ENCODE data around the gene GCNT1. TPM values are rescaled to one million over a fixed set of nuclear protein-coding genes. Genes with fewer than 3 reads are reported as not detected.

The GCNT1 gene
- total and polyA plus RNA-seq, 2 of the 13 experiments (the other 11 are each of a cell fraction or from before 2014, with no cell fraction given), result 0.55 to 1.7 TPM

- no TSS peak for BruUV-seq (replicated peaks)
Measured at GRCh38 chr9:76465442-76466298, 6.7 kb downstream of the GCNT1 start.

More at GRCh38 chr9:76465442-76466298, 6.7 kb downstream of the GCNT1 start:
- no peak for FAIRE-seq
- no peaks in the 10 kb centered on the region for H4K20me1 ChIP-seq (ENCODE audit: insufficient read depth, low read length)
- TF ChIP-seq ARID5B (CRISPR knock-in tag; IDR thresholded peaks at IDR 0.05) (no peak), ZNF709 (CRISPR knock-in tag; IDR thresholded peaks at IDR 0.05) (no peak), ZNF124 (CRISPR knock-in tag; IDR thresholded peaks at IDR 0.05) (no peak), ZFP62 (CRISPR knock-in tag; IDR thresholded peaks at IDR 0.05) (no peak), TERF1 (CRISPR knock-in tag; IDR thresholded peaks at IDR 0.05) (no peak), EP300 (IDR thresholded peaks at IDR 0.05; ENCODE audit: low read depth in 2 of 2, low read length in 2 of 2) (no peak), EP300 (CRISPR knock-in tag; IDR thresholded peaks at IDR 0.05; ENCODE audit: borderline replicate concordance) (no peak), TRAFD1 (CRISPR knock-in tag; IDR thresholded peaks at IDR 0.05; ENCODE audit: borderline replicate concordance) (no peak), RCOR2 (CRISPR knock-in tag; IDR thresholded peaks at IDR 0.05) (no peak), FOXJ3 (CRISPR knock-in tag; IDR thresholded peaks at IDR 0.05; ENCODE audit: borderline replicate concordance) (no peak), ZBTB3 (CRISPR knock-in tag; IDR thresholded peaks at IDR 0.05; ENCODE audit: borderline replicate concordance, low read depth) (no peak), ZNF784 (CRISPR knock-in tag; IDR thresholded peaks at IDR 0.05; ENCODE audit: borderline replicate concordance) (no peak), ARNT2 (CRISPR knock-in tag; IDR thresholded peaks at IDR 0.05; ENCODE audit: low read depth) (no peak), ZNF251 (CRISPR knock-in tag; IDR thresholded peaks at IDR 0.05) (no peak)
- no peak overlapping the region for H3K4me3 ChIP-seq (replicated peaks in 1 of 3; ENCODE audit: insufficient read depth in 1 of 3, low read depth in 2 of 3, low read length in 3 of 3)
- no peaks in the 10 kb centered on the region for H3K9me3 ChIP-seq (ENCODE audit: low read length)
- H3K27me3 ChIP-seq (ENCODE audit: control insufficient read depth in 1 of 2, insufficient read depth in 2 of 2, low read length in 2 of 2), result peaks cover 0 to 7% of the 10 kb centered on the region in 2 experiments; a peak in 1 of 5 replicates
- in situ Hi-C loops (cut with HindIII; ENCODE audit: extremely low pct_ligation_motif_present, low pct_unique_long_range_greater_than_20kb), result no loop called here
- no peak for DNase-seq (ENCODE audit: low spot score)
- ChIA-PET CTCF (ENCODE audit: low intra/inter-chr PET ratio, low total read pairs) (no interaction called here), POLR2A (no interaction called here)
- peaks cover 3% of the 10 kb centered on the region; the same call in 1 of the 2 replicates for H3K4me1 ChIP-seq (ENCODE audit: insufficient read depth, low read length)
- 69% methylated on average over 8 of the region's 8 CpGs for WGBS (ENCODE audit: low lambda C conversion rate)
- H3K27ac ChIP-seq (ENCODE audit: extremely low read length, insufficient read depth, low read length), result no peak overlapping the region
- no peaks in the 10 kb centered on the region for H3K79me2 ChIP-seq (ENCODE audit: insufficient read depth, low read length)
- H3K36me3 ChIP-seq (replicated peaks in 1 of 2; ENCODE audit: control insufficient read depth in 1 of 2, insufficient read depth in 2 of 2, low read length in 2 of 2), result no peaks in the 10 kb centered on the region
- H3K4me2 ChIP-seq (ENCODE audit: low read depth, low read length), result no peak overlapping the region
- H2AFZ ChIP-seq (ENCODE audit: low read length), result no peak overlapping the region
- no peak overlapping the region for H3K9ac ChIP-seq (ENCODE audit: insufficient read depth, low read depth, low read length)
- no peak for ATAC-seq
- intact Hi-C loops (cut with micrococcal nuclease; ENCODE audit: unreplicated experiment), result no loop called here
